NB4 (cell line): Measurements from ENCODE around the gene TLR7.

Source experiments
- DNase-seq: peaks from one replicate; pipeline ENCODE4 v3.0.0; 2010; ENCODE audit warnings: low read depth
- H3K4me3 ChIP-seq: one replicate; pipeline ENCODE4 v1.5.1; 2011; ENCODE audit warnings: mild to moderate bottlenecking, low read depth, low read length, moderate library complexity
- CTCF ChIP-seq: IDR thresholded peaks from one replicate; pipeline ENCODE4 v1.5.1; 2012; ENCODE audit warnings: low read depth, low read length
- MAX ChIP-seq: IDR thresholded peaks from 2 replicates; pipeline ENCODE4 v1.6.1; 2011; ENCODE audit warnings: low read depth, low read length
- MYC ChIP-seq: IDR thresholded peaks from 2 replicates; pipeline ENCODE4 v1.6.1; 2011; ENCODE audit warnings: low read depth, low read length
- POLR2A ChIP-seq: IDR thresholded peaks from 2 replicates; pipeline ENCODE4 v1.6.1; 2011; ENCODE audit warnings: mild to moderate bottlenecking; ENCODE audit not compliant: insufficient read length; ENCODE audit errors: extremely low read depth

The TLR7 gene

DNA sequence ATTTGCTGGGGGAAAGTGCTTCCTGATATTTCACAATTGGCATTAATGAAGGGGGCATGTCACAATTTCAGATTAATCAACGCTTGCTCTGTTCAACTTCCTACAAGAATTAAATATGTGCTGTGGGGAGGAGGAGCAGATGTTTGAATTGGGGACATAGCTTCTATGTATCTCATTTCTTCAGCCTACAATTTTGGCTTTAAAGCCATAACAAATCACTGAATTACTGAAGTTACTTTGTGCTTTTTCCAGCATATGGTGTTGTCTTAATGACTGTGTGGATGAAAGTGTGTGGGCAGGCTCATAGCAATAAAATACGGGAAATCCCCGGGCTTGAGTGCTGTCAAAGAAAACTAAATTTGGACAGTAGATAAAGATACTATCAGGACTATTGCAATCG lies 813 bp downstream of the TLR7 start:
- no peak for TF ChIP-seq MAX
- TF ChIP-seq CTCF: no peak
- no peak for TF ChIP-seq POLR2A
- TF ChIP-seq MYC: no peak
- no peak overlapping the region for H3K4me3 ChIP-seq

DNA sequence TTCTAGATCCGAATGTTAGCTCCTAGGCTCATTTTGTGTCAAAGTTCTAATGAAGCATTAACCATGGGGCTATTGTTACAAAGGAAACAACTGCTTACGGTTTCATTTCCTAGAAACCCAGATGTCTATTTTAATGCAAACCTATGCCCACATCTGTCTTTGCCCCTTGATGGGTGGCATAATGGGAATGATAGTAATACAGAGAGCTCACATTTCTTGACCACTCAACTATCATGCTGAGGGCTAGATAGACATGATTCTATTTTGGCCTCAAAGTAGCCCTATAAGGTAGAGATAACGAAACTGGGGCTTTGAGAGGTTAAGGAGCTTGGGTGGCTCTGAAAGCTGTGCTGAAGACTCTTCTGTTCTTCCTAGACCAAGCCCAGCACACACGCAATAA lies 1.9 kb downstream of the TLR7 start:
- TF ChIP-seq CTCF (no peak), MYC (no peak), POLR2A (no peak), MAX (no peak)
- no peak overlapping the region for H3K4me3 ChIP-seq
- no peak for DNase-seq

More for the DNA sequence above, 813 bp downstream of the TLR7 start:
- DNase-seq: no peak

DNA sequence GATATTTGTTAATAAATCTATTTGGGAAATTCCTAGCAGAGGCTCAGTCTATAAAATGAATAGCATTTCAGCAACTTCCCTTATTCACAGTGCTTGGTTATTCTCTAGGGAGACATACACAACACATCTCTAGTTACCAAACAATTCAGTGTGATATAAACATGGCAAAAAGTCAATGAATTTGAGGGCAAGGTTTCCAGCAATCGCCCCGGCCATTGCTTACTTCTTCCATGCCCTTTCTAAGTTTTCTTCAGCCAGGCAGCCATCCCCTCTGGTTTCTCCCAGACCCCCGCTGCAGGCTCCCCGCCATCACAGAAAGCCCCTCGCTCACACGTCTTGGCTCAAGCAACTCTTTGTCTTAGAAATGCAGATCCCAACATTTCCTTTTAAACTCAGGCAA lies 4.4 kb downstream of the TLR7 start:
- no peak for TF ChIP-seq CTCF
- no peak for TF ChIP-seq MYC
- no peak for TF ChIP-seq POLR2A
- no peak for TF ChIP-seq MAX
- peak; percentile 6 for DNase-seq
- no peak overlapping the region for H3K4me3 ChIP-seq

DNA sequence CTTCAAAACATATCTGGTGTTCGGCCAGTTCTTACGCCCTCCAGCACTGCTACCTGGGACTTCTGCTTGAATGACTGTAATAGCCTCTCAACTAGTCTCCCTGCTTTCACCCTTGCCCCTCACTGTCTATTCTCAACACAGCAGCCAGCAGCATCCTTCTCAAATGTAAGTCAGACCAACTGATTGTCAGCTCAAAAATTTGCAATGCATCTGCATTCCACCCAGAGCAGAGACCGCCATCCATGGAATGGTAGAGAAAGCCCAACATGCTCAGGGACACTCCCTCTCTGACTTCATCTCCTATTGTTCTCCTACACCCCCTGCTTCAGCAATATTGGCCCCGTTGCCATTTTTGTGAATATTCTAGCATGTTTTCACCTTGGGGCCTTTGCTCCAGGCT lies 5.9 kb downstream of the TLR7 start:
- DNase-seq: no peak
- H3K4me3 ChIP-seq: no peak overlapping the region
- TF ChIP-seq MAX (no peak), POLR2A (no peak), CTCF (no peak), MYC (no peak)

DNA sequence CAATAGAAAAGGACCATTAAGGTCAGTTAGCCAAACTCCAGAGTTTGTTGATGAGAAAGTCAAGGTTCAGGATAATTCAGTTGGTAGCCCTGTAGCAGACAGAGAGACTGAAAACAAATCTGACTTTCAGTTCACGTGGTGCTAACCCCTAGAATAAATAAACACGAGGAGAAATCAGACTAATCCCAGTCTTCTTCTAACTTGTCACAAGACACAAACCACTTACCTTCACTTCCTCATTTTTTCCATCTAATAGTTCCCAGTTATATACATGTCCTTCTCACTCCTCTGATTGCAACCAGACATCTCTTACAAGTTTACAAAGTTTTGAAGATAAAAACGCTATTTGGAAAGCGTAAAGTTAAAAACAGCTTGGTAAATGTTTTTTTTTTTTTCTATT lies 7.7 kb downstream of the TLR7 start:
- no peak for DNase-seq
- no peak overlapping the region for H3K4me3 ChIP-seq
- no peak for TF ChIP-seq MAX
- TF ChIP-seq POLR2A: no peak
- no peak for TF ChIP-seq CTCF
- TF ChIP-seq MYC: no peak

DNA sequence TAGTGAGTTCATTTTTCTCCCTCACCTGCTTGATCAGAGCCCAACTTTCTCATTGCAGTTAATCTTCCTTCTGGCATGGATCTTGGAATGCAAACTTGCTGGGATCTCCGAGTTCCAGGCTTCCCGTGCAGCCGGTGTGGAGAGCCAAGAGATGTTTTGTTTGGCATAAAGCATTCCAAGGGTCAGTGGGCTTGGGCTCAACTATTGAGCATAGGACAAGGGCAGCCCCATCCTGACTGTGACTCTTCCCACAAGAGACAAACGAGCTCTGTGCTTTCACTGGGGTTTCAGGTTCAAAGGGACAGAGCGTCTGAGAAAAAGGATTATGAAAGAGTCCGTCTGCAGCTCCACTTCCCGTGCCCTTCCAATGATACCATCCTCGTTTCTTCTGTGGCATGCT lies 10.5 kb downstream of the TLR7 start:
- no peak for DNase-seq
- H3K4me3 ChIP-seq: no peak overlapping the region
- TF ChIP-seq CTCF: no peak
- TF ChIP-seq MAX: no peak
- TF ChIP-seq POLR2A: no peak
- TF ChIP-seq MYC: no peak
